ENCODE data around the gene AKAP3.

Gene AKAP3

DNA sequence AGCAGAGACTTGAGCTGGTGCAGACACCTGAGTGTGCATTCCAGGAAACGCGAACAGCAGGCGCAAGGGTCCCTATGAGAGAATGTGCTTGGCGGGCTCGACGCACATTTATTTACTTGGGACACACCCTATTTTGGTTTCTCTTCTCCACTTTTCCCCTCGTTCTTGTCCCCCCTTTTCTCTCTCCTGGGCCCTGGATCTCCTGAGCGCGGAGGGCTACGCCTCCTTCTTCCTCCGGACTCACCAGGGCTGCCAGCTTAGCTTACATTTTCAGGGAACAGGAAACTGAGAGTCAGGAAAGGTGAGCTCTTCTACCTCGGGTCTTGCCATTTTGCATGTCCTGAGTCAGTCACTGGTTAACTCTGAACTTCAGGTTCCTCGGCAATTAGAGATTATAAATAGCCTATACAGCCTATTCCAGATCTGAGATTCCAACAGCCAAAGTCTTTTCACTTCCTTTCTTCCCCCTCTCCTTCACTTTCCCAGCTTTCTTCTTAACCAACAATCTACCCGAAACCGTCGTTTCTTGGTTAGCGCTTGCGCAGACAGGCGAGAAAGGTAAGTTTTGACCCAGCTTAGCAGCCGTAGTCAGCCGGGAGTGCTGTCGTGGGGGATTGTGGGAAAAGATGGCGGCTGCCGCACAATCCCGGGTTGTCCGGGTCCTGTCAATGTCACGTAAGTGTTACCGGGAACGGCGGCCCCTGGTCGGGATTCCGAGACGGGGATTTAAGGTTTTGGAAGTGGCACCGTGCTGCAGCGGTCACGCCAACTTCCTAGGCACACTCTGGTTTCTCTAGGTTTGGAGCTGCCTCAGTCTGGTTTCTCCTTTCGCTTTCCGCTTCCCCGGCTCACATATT is at the start of gene AKAP3, which contains the start of gene NDUFA9:
TSS of gene AKAP3 (minus strand) at position 551 of the 857 bp plus-strand sequence. CDS start 10,855 bp downstream, outside the sequence.
TSS of gene NDUFA9 (plus strand) at position 614 of the 857 bp plus-strand sequence. CDS start at position 627, 13 bp downstream.
- peak; percentile 81 to 90 for DNase-seq

- DNase-seq: no peak
Measured at GRCh38 chr12:4690760-4691159, 41.9 kb upstream of the AKAP3 start.

- DNase-seq: no peak
Measured at GRCh38 chr12:4685317-4685716, 36.5 kb upstream of the AKAP3 start.

DNA sequence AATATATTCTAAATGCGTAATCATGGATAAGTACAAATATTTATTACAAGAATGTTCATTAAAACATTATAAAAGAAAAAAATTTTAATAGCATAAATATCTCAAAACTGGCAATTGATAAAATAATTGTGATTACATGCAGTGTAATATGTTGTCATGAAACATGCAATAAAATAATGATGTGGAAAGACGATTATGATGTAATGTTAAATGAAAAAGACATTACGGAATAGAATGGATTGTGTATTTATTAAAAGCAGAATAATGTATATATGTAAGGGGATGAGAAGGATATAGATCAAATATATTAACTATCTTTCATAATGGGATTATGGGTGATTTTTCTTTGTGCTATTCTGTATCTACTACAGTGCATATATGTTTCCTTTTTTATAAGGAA is 32.9 kb upstream of the AKAP3 start:
- DNase-seq: no peak

DNA sequence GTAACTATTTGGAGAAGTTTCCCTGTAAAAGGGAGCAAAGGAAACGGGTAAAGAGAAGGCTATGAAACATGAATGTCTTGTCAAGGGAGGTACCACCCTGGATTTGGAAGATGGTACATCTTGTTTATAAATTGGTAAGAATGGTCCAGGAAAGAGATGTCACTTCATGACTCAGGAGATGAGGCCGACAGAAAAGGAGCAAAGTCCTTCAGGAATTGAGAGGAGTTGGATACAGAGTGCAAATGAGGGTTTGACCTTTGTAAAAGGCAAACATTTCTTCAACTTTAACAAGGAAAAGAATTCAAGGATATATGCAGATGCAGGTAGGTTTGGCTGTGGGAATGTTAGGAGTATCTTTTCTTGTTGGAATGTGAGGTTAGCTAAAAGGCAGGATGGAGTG is 30.9 kb upstream of the AKAP3 start:
- DNase-seq: no peak

DNA sequence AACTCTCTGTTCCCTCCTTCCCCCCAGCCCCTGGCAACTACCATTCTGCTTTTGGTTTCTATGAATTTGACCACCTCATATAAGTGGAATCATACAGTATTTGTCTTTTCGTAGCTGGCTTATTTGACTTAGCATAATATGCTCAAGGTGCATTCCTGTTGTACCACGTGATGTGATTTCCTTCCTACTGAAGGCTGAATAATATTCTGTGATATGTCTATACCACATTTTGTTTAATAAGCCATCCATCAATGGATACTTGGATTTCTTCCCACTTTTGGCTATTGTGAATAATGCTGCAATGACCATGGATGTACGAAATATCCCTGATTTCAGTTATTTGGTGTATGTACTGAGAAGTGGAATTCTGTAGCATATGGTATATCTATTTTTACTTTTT is 16.4 kb upstream of the AKAP3 start:
- no peak for DNase-seq

- DNase-seq: no peak
Measured at GRCh38 chr12:4663971-4664505, 15.2 kb upstream of the AKAP3 start.

- no peak for DNase-seq
Measured at GRCh38 chr12:4653691-4654090, 4.8 kb upstream of the AKAP3 start.

GRCh38 chr12:4653257-4653656 is 4.4 kb upstream of the AKAP3 start:
- DNase-seq: no peak

DNA sequence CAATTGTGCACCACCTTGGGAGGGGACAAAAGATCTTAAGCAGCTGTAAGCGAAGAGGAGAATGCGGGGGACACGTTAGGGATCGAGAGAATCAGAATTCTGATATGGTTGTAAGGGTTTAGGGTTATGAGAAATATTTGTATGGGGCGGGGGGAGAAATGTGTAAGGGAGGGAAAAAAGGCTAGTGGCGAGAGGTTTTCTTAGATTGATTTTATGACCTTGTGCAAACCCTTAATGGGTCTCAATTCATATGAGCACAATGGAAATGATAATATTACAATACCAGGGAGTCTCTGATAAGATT is 459 bp upstream of the AKAP3 start:
- DNase-seq: no peak

DNA sequence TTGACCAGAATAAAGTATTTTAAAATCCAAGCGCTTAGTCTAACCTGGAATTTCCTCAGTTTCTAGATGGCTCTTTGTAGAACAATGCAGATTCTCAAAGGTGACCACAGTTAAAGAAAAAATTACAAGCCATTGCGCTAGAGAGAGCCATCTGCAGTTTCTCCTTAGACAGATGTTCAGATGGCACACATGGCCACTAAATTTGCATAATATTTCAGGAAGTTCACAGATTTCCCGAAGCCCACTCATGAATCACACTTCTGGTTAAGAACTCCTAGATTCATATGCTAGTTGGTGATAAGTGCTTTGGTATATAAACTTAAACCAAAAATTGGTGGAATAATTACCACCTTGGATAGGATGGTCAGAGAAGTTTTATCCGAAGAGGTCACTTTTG is 749 bp downstream of the AKAP3 start:
- DNase-seq: peak in 1 of 2 experiments; percentile 17

GRCh38 chr12:4645023-4645422 is 3.8 kb downstream of the AKAP3 start:
- no peak for DNase-seq

DNA sequence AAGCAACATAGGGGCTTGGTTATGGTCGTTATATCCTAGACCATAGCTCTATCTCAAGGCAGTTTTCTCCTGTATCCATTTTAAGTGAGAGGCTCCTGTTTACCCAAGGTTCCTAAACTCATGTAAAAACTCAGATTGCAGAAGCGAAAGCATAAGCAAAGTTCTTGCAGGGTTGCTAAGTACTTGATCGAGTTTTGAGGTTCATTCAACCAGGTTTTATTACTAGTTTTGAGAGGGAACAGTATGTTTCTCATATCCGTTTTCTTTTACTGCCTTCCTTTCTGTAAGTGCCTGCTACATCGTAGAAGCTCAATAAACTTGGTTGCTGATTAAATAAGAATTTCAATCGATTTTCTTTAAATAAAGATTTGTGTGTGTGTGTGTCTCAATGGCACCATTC is 5.1 kb downstream of the AKAP3 start:
- DNase-seq: no peak

DNA sequence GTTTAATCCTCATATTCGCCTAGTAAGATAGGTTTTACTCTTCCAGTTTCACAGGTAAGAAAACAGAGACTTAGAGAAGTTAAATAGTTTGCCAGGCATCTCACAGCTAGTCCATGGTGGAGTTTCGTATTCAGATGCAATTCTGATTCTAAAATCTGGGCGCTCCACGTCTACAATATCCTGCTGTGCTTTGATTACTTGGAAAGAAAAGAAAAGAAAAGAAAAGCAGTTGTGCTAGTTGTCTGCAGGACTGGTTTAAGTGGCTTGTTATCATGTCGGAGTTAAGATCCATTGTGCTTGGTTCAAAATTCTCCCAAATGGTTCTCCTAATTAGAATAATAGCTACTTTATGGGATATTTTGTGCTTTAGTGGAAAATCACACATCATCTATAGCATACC is 18.6 kb downstream of the AKAP3 start:
- DNase-seq: no peak

DNA sequence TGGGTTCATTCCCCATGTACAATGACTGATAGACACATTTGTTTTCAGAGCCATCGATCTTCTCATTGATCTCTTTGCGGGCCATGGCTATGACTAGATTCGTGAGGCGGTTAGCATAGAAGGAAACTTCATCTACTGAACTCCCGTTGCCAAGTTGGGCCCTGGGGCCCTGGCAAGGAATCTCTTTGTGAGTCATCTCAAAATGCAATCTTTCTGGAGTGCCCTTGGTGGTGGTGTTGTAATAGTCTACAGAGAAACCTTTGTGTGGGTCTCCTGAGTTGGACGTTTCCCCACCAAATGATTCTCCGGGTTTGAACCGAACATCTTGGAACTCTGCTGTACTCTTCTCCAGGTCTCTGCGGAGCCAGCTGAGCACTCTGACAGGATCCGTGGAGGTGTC is 20.4 kb downstream of the AKAP3 start:
- no peak for DNase-seq

GRCh38 chr12:4626543-4626942 is 22.3 kb downstream of the AKAP3 start:
- DNase-seq: no peak

DNA sequence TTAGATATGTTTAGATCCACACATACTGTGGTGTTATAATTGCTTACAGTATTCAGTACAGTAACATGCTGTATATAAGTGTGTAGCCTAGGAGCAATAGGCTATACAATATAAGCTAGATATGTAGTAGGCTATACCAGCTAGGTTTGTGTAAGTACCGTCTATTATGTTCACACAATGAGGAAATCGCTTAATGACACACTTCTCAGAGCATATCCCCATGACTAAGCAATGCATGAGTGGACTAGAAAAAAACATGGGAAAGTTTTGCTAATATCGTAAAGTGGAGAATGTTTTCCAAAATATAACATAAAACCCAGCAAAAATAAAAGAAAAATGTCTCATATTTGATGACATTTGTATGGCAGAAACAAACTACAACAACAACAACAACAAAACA is 27.3 kb downstream of the AKAP3 start:
- no peak for DNase-seq

GRCh38 chr12:4615667-4616066 is 33.2 kb downstream of the AKAP3 start:
- no peak for DNase-seq

DNA sequence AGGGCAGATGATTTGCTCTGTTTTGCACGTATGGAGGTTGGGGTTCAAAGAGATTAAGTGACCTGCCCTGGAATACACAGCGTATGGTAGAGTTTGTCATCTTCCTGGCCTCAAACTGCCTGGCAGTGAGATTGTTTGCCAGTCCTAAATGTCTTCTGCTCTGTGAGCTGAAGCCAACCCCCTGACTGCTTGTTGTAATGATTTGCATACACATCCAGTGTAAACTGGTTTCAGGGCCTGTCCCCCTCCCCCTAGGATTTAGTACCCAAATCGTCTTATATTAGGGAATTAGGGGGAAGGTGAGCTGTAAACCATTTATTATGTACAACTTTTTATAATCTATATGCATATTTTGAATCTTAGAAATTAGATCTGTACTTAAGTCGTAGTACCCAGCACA is 38.4 kb downstream of the AKAP3 start:
- DNase-seq: peak; percentile 63 to 81

GRCh38 chr12:4609071-4609470 is 39.8 kb downstream of the AKAP3 start:
- no peak for DNase-seq

DNA sequence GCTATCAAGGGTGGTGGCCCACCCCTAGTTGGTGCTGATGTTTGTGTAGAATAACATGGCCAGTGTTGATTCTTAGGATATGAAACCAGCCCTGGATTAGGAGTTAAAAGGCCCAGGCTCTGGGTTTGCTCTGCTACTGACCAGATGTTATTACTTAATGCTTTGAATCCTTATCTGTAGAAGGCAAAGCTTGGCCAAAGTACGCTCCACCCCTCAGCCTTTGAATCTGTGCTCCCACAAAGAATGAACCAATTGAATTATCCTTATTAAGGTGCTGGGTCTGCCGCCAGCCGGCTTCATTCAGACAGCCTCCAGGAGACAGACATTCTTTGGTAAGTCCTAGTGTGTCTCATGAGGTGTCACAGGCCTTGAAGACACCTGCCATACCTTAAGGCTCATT is 41.8 kb downstream of the AKAP3 start:
- DNase-seq: no peak

GRCh38 chr12:4604684-4605193 is 44.1 kb downstream of the AKAP3 start:
- peak; percentile 65 to 91 for DNase-seq

DNA sequence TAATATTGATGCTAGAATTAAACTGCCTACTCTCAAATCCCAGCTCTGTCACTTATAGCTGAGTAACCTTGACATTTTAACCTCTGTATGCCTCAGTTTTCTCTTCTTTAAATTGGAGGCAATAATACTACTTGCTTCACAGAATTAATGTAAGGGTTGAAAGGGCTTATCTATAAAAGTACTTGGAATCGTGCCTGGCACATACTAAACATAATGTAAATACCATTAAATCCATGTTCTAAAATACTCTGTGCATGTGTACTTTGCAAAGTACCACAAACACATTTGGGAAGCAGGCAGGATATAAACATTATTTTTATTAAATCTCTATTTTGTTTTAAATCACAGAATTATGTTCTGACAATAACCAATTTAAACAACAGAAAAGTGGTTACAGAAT is 44.9 kb downstream of the AKAP3 start:
- DNase-seq: no peak

DNA sequence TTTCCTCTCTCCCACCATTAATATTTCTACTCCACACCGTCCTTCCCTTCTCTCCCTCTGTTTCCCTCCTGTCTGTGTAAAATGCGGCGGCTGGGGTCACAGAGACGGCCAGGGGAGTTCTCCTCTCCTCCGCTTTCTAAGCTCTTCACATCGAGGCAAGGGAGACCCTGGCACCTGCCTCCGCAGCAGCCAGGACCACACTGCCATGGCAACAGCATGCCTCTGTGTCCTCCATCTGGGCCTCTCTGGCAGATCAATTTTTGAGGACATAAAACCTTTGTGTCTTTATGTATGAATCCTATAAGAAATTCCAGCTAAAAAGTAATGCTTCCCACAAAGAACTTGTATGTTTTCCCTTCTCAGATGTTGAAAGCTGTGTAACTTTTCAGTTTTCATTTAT is 45.4 kb downstream of the AKAP3 start:
- no peak for DNase-seq

DNA sequence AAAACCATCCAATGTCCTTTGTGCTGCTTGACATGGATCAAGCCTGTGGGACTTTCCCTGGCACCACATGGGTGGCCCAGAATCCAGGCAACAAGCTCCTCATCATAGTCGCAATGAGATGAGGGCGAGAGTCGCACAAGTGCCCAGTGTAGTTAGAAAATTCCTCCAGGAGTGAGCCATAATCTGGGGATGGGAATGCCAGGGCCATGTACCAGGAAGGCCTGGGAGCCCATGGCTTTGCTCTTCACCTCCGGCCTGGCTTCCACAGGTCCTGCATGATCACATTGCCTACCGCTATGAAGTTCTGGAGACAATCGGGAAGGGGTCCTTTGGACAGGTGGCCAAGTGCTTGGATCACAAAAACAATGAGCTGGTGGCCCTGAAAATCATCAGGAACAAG is 53.0 kb downstream of the AKAP3 start:
- no peak for DNase-seq

Data from NCI-H526 (cell line).